ENCODE results near the gene METTL18.

- TF ChIP-seq, protein P1, sequence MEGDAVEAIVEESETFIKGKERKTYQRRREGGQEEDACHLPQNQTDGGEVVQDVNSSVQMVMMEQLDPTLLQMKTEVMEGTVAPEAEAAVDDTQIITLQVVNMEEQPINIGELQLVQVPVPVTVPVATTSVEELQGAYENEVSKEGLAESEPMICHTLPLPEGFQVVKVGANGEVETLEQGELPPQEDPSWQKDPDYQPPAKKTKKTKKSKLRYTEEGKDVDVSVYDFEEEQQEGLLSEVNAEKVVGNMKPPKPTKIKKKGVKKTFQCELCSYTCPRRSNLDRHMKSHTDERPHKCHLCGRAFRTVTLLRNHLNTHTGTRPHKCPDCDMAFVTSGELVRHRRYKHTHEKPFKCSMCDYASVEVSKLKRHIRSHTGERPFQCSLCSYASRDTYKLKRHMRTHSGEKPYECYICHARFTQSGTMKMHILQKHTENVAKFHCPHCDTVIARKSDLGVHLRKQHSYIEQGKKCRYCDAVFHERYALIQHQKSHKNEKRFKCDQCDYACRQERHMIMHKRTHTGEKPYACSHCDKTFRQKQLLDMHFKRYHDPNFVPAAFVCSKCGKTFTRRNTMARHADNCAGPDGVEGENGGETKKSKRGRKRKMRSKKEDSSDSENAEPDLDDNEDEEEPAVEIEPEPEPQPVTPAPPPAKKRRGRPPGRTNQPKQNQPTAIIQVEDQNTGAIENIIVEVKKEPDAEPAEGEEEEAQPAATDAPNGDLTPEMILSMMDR (IDR thresholded peaks at IDR 0.05): no peak
- TF ChIP-seq POLR2A (IDR thresholded peaks at IDR 0.05): no peak
These were observed 21.9 kb upstream of the METTL18 start for GRCh38 chr1:169816617-169817016.
